Measurements from ENCODE around the gene LTC4S.

DNA sequence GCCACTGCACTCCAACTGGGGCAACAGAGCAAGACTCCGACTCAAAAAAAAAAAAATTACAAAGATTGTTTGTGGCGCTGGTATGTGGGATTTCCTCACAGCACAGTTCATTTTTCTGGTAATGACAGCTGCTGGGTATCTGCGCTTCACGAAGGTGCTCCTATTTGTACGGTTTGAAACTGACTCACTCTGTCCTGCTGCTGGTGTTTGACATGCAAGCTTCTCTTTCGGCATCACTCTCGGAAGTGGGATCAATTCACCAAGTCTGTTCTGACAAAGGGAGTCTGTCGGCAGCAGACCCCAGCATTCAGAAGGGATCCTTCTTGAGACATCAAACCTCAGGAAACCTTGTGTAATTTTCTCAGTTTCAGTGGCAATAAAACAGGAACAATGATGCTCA is 34.8 kb upstream of the LTC4S start:
- TF ChIP-seq CTCF (IDR thresholded peaks at IDR 0.05; ENCODE audit: insufficient read depth, low read length) (no peak), POLR2AphosphoS5 (IDR thresholded peaks at IDR 0.05; ENCODE audit: low read depth) (no peak; the same call in 1 of the 2 replicates)
- TF ChIP-seq, protein P1, sequence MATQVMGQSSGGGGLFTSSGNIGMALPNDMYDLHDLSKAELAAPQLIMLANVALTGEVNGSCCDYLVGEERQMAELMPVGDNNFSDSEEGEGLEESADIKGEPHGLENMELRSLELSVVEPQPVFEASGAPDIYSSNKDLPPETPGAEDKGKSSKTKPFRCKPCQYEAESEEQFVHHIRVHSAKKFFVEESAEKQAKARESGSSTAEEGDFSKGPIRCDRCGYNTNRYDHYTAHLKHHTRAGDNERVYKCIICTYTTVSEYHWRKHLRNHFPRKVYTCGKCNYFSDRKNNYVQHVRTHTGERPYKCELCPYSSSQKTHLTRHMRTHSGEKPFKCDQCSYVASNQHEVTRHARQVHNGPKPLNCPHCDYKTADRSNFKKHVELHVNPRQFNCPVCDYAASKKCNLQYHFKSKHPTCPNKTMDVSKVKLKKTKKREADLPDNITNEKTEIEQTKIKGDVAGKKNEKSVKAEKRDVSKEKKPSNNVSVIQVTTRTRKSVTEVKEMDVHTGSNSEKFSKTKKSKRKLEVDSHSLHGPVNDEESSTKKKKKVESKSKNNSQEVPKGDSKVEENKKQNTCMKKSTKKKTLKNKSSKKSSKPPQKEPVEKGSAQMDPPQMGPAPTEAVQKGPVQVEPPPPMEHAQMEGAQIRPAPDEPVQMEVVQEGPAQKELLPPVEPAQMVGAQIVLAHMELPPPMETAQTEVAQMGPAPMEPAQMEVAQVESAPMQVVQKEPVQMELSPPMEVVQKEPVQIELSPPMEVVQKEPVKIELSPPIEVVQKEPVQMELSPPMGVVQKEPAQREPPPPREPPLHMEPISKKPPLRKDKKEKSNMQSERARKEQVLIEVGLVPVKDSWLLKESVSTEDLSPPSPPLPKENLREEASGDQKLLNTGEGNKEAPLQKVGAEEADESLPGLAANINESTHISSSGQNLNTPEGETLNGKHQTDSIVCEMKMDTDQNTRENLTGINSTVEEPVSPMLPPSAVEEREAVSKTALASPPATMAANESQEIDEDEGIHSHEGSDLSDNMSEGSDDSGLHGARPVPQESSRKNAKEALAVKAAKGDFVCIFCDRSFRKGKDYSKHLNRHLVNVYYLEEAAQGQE (IDR thresholded peaks at IDR 0.05; ENCODE audit: insufficient replicate concordance, low read depth), result no peak

All from HL-60 (cell line).